CD14-positive monocyte (primary cell): ENCODE data around the gene LGALS1. TPM values are rescaled to one million over a fixed set of nuclear protein-coding genes. Genes with fewer than 3 reads are reported as not detected.

Source experiments
- DNase-seq, 3 donors: peaks; one replicate each; pipeline ENCODE4 v3.0.0-alpha.2; 2011 to 2022
- H2AFZ ChIP-seq: 2 replicates; pipeline ENCODE4 v1.6.0; 2012; ENCODE audit warnings: mild to moderate bottlenecking, low read depth, low read length, inconsistent platforms; ENCODE audit not compliant: insufficient read depth, poor library complexity, severe bottlenecking
- H3K27ac ChIP-seq, 2 donors: 1 replicate in 1 of 2; 2 replicates in 1 of 2; pipeline ENCODE4 v1.5.1; 2012 to 2013; ENCODE audit warnings: low read length in 2 of 2, control low read depth in 1 of 2, inconsistent platforms in 1 of 2, low read depth in 1 of 2, mild to moderate bottlenecking in 1 of 2
- H3K27me3 ChIP-seq, 2 donors: one replicate each; pipeline versions ENCODE4 v1.6.0 to v1.6.1; 2011 to 2013; ENCODE audit warnings: low read length in 2 of 2; ENCODE audit not compliant: control insufficient read depth in 2 of 2, insufficient read depth in 2 of 2
- H3K36me3 ChIP-seq, 2 donors: replicated peaks in 1 of 2; 1 replicate in 1 of 2; 2 replicates in 1 of 2; pipeline versions ENCODE4 v1.5.1 to v1.6.1; 2012 to 2013; ENCODE audit warnings: low read length in 2 of 2, control low read depth in 1 of 2, inconsistent platforms in 1 of 2, mild to moderate bottlenecking in 1 of 2; ENCODE audit not compliant: insufficient read depth in 2 of 2, control insufficient read depth in 1 of 2
- H3K4me1 ChIP-seq, 2 donors: 1 replicate in 1 of 2; 2 replicates in 1 of 2; pipeline versions ENCODE4 v1.5.1 to v1.6.1; 2012 to 2013; ENCODE audit warnings: low read length in 2 of 2, control low read depth in 1 of 2, inconsistent platforms in 1 of 2, mild to moderate bottlenecking in 1 of 2, moderate library complexity in 1 of 2; ENCODE audit not compliant: insufficient read depth in 2 of 2, control insufficient read depth in 1 of 2
- H3K4me2 ChIP-seq: replicated peaks from 2 replicates; pipeline ENCODE3; 2012; ENCODE audit warnings: low read length, moderate library complexity, mild to moderate bottlenecking; ENCODE audit not compliant: poor library complexity, severe bottlenecking; ENCODE audit errors: extremely low read depth
- H3K4me3 ChIP-seq, 3 experiments: fragments of 200-600 bp in 1 of 3; sonication (generic) in 1 of 3; replicated peaks in 1 of 3; 1 replicate in 2 of 3; 2 replicates in 1 of 3; pipeline ENCODE4 v1.5.1; 2011 to 2013; ENCODE audit warnings: low read length in 3 of 3, mild to moderate bottlenecking in 3 of 3, control low read depth in 2 of 3, low read depth in 2 of 3, inconsistent platforms in 1 of 3, moderate library complexity in 1 of 3
- H3K79me2 ChIP-seq: 2 replicates; pipeline ENCODE4 v1.6.0; 2012; ENCODE audit warnings: mild to moderate bottlenecking, control low read depth, inconsistent platforms, low read length, moderate library complexity; ENCODE audit not compliant: insufficient read depth
- H3K9ac ChIP-seq: 2 replicates; pipeline ENCODE4 v1.6.0; 2017; ENCODE audit warnings: low read length, mild to moderate bottlenecking; ENCODE audit not compliant: insufficient read depth, poor library complexity, severe bottlenecking
- H3K9me3 ChIP-seq, 2 donors: replicated peaks in 1 of 2; 1 replicate in 1 of 2; 2 replicates in 1 of 2; pipeline versions ENCODE4 v1.5.1 to v1.6.1; 2012 to 2013; ENCODE audit warnings: low read length in 2 of 2, control low read depth in 1 of 2; ENCODE audit not compliant: control insufficient read depth in 1 of 2, insufficient read depth in 1 of 2
- H4K20me1 ChIP-seq: 2 replicates; pipeline ENCODE4 v1.6.0; 2012; ENCODE audit warnings: mild to moderate bottlenecking, low read length, control low read depth, moderate library complexity; ENCODE audit not compliant: insufficient read depth
- H3K27ac Mint-ChIP-seq, 7 donors: one replicate each; pipeline ENCODE4 v1.8.0; 2020; ENCODE audit warnings: mild to moderate bottlenecking in 7 of 7, mixed read lengths in 7 of 7, moderate library complexity in 6 of 7, inconsistent platforms in 2 of 7
- H3K27me3 Mint-ChIP-seq, 3 donors: one replicate each; pipeline ENCODE4 v1.8.0; 2021 to 2022; ENCODE audit warnings: low read depth in 3 of 3, mild to moderate bottlenecking in 3 of 3, mixed read lengths in 3 of 3, moderate library complexity in 3 of 3, inconsistent platforms in 1 of 3
- H3K36me3 Mint-ChIP-seq, 2 donors: one replicate each; pipeline ENCODE4 v1.8.0; 2020; ENCODE audit warnings: mixed read lengths in 2 of 2, inconsistent platforms in 1 of 2, mild to moderate bottlenecking in 1 of 2
- H3K4me1 Mint-ChIP-seq: one replicate; pipeline ENCODE4 v1.8.0; 2020; ENCODE audit warnings: mild to moderate bottlenecking, mixed read lengths
- H3K4me3 Mint-ChIP-seq, 2 donors: one replicate each; pipeline ENCODE4 v1.8.0; 2020; ENCODE audit warnings: mild to moderate bottlenecking in 2 of 2, mixed read lengths in 2 of 2, moderate library complexity in 1 of 2
- H3K9me3 Mint-ChIP-seq, 7 donors: one replicate each; pipeline ENCODE4 v1.8.0; 2020 to 2022; ENCODE audit warnings: mixed read lengths in 7 of 7, mild to moderate bottlenecking in 6 of 7, moderate library complexity in 6 of 7, inconsistent platforms in 2 of 7
- CTCF ChIP-seq: fragments of 200-600 bp; IDR thresholded peaks from one replicate; pipeline ENCODE4 v1.8.0; 2022; ENCODE audit warnings: antibody characterized with exemption, mild to moderate bottlenecking
- WGBS: methylation state at CpG from one replicate; pipeline ENCODE4 v1.1.5; 2013; ENCODE audit warnings: missing lambda C conversion rate; ENCODE audit not compliant: insufficient coverage; 5-methylcytosine and 5-hydroxymethylcytosine counted together
- intact Hi-C, 2 donors: fragments of 100-400 bp; cut with micrococcal nuclease; formaldehyde crosslinking; loops; one replicate each; pipeline versions ENCODE4 v1.15.0 to v1.15.1; 2023
- polyA plus RNA-seq, 3 donors: library from polyadenylated mRNA; depleted of rRNA in 1 of 3; unstranded in 2 of 3; stranded (reverse) in 1 of 3; fragments of 300-500 nt in 2 of 3; fragments of >200 nt in 1 of 3; fragmentation: Illumina TruSeq in 2 of 3; gene quantifications; 1 replicate in 2 of 3; 2 replicates in 1 of 3; pipeline ENCODE4 v1.2.3, GENCODE V29; 2012 to 2021

Gene LGALS1
- polyA plus RNA-seq, 3 donors = 1,719 to 2,320 (median 1,844) TPM

DNA sequence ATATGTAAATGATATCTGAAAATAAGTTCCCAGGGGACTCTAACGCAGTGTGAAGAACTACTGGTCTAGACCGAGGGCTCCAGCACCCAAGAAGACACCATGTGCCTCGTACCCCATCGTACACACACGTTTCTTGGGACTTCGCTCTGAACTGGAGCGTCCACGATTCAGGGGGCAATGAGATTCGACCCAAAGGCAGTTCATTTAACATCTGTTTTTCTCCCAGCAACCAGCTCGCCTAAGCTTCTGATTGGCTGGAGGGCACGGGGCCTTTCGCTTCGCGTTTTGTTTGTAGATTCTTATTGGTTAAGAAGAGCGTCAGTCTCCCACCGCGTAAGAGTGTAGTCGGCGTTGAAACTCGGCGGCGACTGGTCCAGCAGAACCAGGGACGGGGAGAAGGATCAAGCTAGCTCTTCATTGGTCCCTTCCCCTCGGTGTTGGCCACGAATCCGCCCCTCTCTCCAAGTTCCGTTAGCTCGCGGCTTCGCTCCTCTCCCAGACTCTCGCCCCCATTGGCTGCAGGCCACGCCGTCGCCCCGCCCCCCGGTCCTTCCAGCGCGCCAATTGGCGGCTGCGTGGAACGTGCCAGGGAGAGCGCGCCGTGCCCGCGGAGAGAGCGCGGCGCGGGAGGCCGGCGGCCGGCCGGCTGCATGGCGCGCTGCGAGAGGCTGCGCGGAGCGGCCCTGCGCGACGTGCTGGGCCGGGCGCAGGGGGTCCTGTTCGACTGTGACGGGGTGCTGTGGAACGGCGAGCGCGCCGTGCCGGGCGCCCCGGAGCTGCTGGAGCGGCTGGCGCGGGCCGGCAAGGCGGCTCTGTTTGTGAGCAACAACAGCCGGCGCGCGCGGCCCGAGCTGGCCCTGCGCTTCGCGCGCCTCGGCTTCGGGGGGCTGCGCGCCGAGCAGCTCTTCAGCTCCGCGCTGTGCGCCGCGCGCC lies 17.0 kb upstream of the LGALS1 start, which contains the start of gene PDXP:
PDXP (plus strand) TSS at position 591 of the 933 bp plus-strand sequence; CDS start at position 651, 60 bp downstream.
- H3K27me3 Mint-ChIP-seq = peaks cover 0 to 4% (median 0%) of the 10 kb centered on the region in 3 donors
- H3K4me1 Mint-ChIP-seq = peaks cover 44% of the 10 kb centered on the region

More for the DNA sequence above, 17.0 kb upstream of the LGALS1 start, which contains the start of gene PDXP:
- peaks cover 14 to 24% of the 10 kb centered on the region in 2 donors for H3K36me3 ChIP-seq
- H3K9me3 ChIP-seq = no peaks in the 10 kb centered on the region
- peaks cover 42% of the 10 kb centered on the region for H3K79me2 ChIP-seq
- no peak for TF ChIP-seq CTCF
- no peaks in the 10 kb centered on the region for H3K27me3 ChIP-seq
- DNase-seq = peak; percentile 99
- H3K27ac ChIP-seq = peak within 1 kb of the TSS; percentile 47 to 76
- peak within 1 kb of the TSS; percentile 19 for H3K9ac ChIP-seq
- Mint-ChIP-seq H3K4me3 (peak within 1 kb of the TSS; percentile 82 to 88), H3K27ac (peak within 1 kb of the TSS; percentile 77 to 96 (median 95)), H3K36me3 (peaks cover 15 to 20% of the 10 kb centered on the region in 2 donors), H3K9me3 (peaks cover 0 to 2% (median 0%) of the 10 kb centered on the region in 7 donors)
- H3K4me1 ChIP-seq = peaks cover 42 to 51% of the 10 kb centered on the region in 2 donors
- under 1% methylated on average over 90 of the region's 101 CpGs for WGBS
- H4K20me1 ChIP-seq = peaks cover 58% of the 10 kb centered on the region
- peak within 1 kb of the TSS; percentile 93 for H3K4me2 ChIP-seq
- H2AFZ ChIP-seq = peak within 1 kb of the TSS; percentile 75
- H3K4me3 ChIP-seq = peak within 1 kb of the TSS; percentile 26 to 71 (median 43)
- intact Hi-C loops = loop anchor here in 1 of 2 donors (2.0 kb wide), 1 partner anchor 18 kb away; no protein-coding TSS in a partner anchor
